ENCODE data around the gene HMGN1.

The HMGN1 gene

DNA sequence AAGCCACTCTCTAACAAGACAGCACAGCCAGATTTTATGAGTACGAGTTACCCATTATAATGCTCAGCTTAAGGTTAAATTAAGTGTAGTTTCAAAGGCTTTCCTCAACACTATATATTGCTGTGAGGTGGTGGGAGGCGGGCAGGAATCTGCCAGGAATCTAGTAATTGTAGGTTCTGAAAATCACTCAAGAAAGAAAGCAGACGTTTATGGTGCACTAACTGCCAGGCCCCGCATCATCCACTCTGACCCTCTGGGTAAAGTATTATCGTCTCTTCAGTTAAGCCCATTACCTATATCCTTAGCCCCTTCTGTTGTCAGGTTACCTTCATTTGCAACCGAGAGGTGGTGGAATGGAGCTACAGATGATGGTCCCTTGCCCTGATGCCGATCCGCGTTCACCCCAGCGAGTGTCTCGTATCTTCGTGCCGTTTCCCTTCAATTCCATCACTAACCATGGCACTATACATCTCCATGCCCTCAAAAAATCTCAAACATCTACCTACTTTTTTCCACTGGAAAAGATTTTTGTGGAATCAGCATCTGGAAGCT, 12.4 kb downstream of the HMGN1 start:
- no peak overlapping the region for H3K27ac ChIP-seq (ENCODE audit: low read depth, low read length, poor library complexity, severe bottlenecking)
- H3K4me2 ChIP-seq (ENCODE audit: low read length), result no peak overlapping the region
- H3K36me3 ChIP-seq (ENCODE audit: insufficient read depth, low read length), result peaks cover 12% of the 10 kb centered on the region
- no peaks in the 10 kb centered on the region for H3K9me2 ChIP-seq (ENCODE audit: low read depth, low read length)
- no peak overlapping the region for H3K9ac ChIP-seq (ENCODE audit: low read length)
- no peaks in the 10 kb centered on the region for H3K27me3 ChIP-seq (ENCODE audit: insufficient read depth, low read length)
- H2AFZ ChIP-seq (ENCODE audit: low read length), result no peak overlapping the region
- H4K20me1 ChIP-seq (ENCODE audit: insufficient read depth, low read length), result no peaks in the 10 kb centered on the region
- peaks cover 13% of the 10 kb centered on the region for H3F3A ChIP-seq (ENCODE audit: insufficient read depth, low read length)
- no peak for TF ChIP-seq EZH2 (IDR thresholded peaks at IDR 0.05; ENCODE audit: borderline replicate concordance, low read length)
- TF ChIP-seq, protein P1, sequence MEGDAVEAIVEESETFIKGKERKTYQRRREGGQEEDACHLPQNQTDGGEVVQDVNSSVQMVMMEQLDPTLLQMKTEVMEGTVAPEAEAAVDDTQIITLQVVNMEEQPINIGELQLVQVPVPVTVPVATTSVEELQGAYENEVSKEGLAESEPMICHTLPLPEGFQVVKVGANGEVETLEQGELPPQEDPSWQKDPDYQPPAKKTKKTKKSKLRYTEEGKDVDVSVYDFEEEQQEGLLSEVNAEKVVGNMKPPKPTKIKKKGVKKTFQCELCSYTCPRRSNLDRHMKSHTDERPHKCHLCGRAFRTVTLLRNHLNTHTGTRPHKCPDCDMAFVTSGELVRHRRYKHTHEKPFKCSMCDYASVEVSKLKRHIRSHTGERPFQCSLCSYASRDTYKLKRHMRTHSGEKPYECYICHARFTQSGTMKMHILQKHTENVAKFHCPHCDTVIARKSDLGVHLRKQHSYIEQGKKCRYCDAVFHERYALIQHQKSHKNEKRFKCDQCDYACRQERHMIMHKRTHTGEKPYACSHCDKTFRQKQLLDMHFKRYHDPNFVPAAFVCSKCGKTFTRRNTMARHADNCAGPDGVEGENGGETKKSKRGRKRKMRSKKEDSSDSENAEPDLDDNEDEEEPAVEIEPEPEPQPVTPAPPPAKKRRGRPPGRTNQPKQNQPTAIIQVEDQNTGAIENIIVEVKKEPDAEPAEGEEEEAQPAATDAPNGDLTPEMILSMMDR (IDR thresholded peaks at IDR 0.05; ENCODE audit: low read length), result no peak
- no peak overlapping the region for H3K4me3 ChIP-seq (ENCODE audit: low read depth, low read length, poor library complexity, severe bottlenecking)
- no peaks in the 10 kb centered on the region for H3K79me2 ChIP-seq (ENCODE audit: insufficient read depth, low read length)
- H3K9me3 ChIP-seq (ENCODE audit: low read length), result no peaks in the 10 kb centered on the region
- peaks cover 11% of the 10 kb centered on the region for H3K4me1 ChIP-seq (ENCODE audit: insufficient read depth, low read length, severe bottlenecking)

DNA sequence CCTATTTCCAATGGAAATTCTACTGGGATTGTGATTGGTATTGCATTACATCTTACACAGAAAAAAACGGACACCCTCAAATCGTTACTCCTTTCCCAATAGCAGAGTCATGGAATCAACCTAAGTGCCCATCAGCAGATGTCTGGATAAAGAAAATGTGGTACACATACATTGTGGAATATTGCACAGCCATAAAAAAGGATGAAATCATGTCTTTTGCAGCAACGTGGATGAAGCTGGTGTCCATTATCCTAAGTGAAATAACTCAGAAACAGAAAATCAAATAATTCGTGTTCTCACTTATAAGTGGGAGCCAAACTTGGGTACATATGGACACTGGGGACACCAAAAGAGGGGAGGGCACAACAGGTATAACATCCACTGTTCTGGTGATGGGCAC, 14.3 kb downstream of the HMGN1 start:
- Histone ChIP-seq H3K4me3 (ENCODE audit: low read depth, low read length, poor library complexity, severe bottlenecking) (no peak overlapping the region), H3K79me2 (ENCODE audit: insufficient read depth, low read length) (no peaks in the 10 kb centered on the region), H3K9me2 (ENCODE audit: low read depth, low read length) (no peaks in the 10 kb centered on the region), H3F3A (ENCODE audit: insufficient read depth, low read length) (peaks cover 10% of the 10 kb centered on the region), H3K9ac (ENCODE audit: low read length) (no peak overlapping the region), H2AFZ (ENCODE audit: low read length) (no peak overlapping the region), H3K27me3 (ENCODE audit: insufficient read depth, low read length) (no peaks in the 10 kb centered on the region), H4K20me1 (ENCODE audit: insufficient read depth, low read length) (no peaks in the 10 kb centered on the region), H3K27ac (ENCODE audit: low read depth, low read length, poor library complexity, severe bottlenecking) (no peak overlapping the region), H3K4me1 (ENCODE audit: insufficient read depth, low read length, severe bottlenecking) (peaks cover 13% of the 10 kb centered on the region), H3K36me3 (ENCODE audit: insufficient read depth, low read length) (no peaks in the 10 kb centered on the region), H3K4me2 (ENCODE audit: low read length) (no peak overlapping the region), H3K9me3 (ENCODE audit: low read length) (no peaks in the 10 kb centered on the region)
- TF ChIP-seq EZH2 (IDR thresholded peaks at IDR 0.05; ENCODE audit: borderline replicate concordance, low read length), result no peak
- TF ChIP-seq, protein P1 (IDR thresholded peaks at IDR 0.05; ENCODE audit: low read length), result no peak

DNA sequence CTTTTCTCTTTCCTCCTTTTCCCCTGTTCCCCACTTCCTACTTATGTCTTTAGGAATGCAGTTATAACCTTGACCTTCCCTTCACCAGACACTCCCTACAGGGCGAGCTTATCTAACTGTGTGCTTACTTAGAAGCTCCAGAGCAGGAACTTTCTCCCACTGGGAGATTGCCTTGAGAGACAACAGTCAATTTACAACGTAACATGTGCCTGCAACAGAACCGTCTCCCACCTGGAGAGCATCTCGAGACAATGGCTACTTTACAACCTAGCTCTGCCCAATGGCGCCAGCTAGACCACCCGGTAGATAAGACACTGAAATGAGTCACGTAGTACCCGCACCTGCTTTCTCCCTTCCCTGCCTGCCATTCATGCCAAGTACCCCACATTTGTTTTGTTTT, 16.7 kb downstream of the HMGN1 start:
- peaks cover 18% of the 10 kb centered on the region for H3K4me1 ChIP-seq (ENCODE audit: insufficient read depth, low read length, severe bottlenecking)
- no peak overlapping the region for H3K4me3 ChIP-seq (ENCODE audit: low read depth, low read length, poor library complexity, severe bottlenecking)
- no peaks in the 10 kb centered on the region for H3K27me3 ChIP-seq (ENCODE audit: insufficient read depth, low read length)
- no peaks in the 10 kb centered on the region for H3K79me2 ChIP-seq (ENCODE audit: insufficient read depth, low read length)
- TF ChIP-seq EZH2 (IDR thresholded peaks at IDR 0.05; ENCODE audit: borderline replicate concordance, low read length), result no peak
- TF ChIP-seq, protein P1 (IDR thresholded peaks at IDR 0.05; ENCODE audit: low read length), result no peak
- no peaks in the 10 kb centered on the region for H3K9me3 ChIP-seq (ENCODE audit: low read length)
- no peaks in the 10 kb centered on the region for H3K9me2 ChIP-seq (ENCODE audit: low read depth, low read length)
- H3F3A ChIP-seq (ENCODE audit: insufficient read depth, low read length), result no peaks in the 10 kb centered on the region
- H2AFZ ChIP-seq (ENCODE audit: low read length), result no peak overlapping the region
- H3K27ac ChIP-seq (ENCODE audit: low read depth, low read length, poor library complexity, severe bottlenecking), result peak overlapping the region; percentile 45
- no peaks in the 10 kb centered on the region for H3K36me3 ChIP-seq (ENCODE audit: insufficient read depth, low read length)
- no peaks in the 10 kb centered on the region for H4K20me1 ChIP-seq (ENCODE audit: insufficient read depth, low read length)
- H3K9ac ChIP-seq (ENCODE audit: low read length), result no peak overlapping the region
- H3K4me2 ChIP-seq (ENCODE audit: low read length), result no peak overlapping the region; the same call in 1 of the 2 replicates
